AG09319 (cell line): ENCODE data around the gene SLC13A4.

Source experiments
- DNase-seq: peaks from one replicate; pipeline ENCODE4 v3.0.0-alpha.2; 2010; ENCODE audit warnings: low read depth; ENCODE audit errors: extremely low read depth
- CTCF ChIP-seq: IDR thresholded peaks from 2 replicates; pipeline ENCODE4 v1.5.1; 2011; ENCODE audit warnings: low read depth, mild to moderate bottlenecking, inconsistent platforms, low read length, moderate library complexity

SLC13A4 gene

GRCh38 chr7:135665042-135665441 is 62.9 kb downstream of the SLC13A4 start:
- no peak for TF ChIP-seq CTCF
- no peak for DNase-seq

- TF ChIP-seq CTCF, result no peak
- DNase-seq, result no peak
Observed at GRCh38 chr7:135664046-135664589, 63.9 kb downstream of the SLC13A4 start.

DNA sequence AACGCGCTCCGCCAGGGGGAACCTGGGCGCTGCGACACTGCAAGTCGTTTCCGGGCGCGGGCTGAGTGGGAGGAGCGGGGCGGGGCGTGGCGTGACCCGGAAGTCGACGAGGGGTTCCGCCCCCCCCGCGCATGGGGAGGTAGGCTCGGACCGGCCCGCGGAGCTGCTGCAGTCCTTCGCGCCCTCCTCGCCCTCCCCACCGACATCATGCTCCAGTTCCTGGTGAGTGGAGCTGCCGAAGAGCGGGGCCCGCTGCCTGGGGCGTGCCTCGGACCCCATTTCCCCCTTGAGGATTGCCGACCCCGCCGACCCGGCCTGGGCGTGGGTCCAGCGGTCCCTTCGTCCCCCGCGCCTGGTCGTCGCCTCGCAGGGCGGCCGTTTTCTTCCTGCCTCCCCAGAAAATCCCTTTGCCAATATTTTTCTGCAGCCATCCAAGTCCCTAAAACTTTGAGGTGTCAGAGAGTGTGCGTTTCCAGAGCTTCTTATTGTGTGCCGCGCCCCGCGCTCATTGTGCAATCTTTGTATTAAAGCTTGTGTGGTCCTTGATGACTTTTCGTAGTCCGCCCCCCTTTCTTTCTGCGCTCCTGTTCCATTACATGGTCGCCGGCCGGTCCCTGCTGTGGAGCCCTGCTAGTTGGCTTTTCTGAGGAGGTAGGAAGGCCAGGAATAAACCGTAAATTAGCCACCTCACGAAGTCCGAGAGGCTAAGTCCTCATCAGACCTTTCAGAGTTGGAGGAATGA is 65.4 kb downstream of the SLC13A4 start, which contains the start of gene STMP1:
TSS of gene STMP1 (plus strand) at position 142 of the 742 bp plus-strand sequence.
- TF ChIP-seq CTCF, result peak; percentile 67
- DNase-seq, result peak; percentile 90

DNA sequence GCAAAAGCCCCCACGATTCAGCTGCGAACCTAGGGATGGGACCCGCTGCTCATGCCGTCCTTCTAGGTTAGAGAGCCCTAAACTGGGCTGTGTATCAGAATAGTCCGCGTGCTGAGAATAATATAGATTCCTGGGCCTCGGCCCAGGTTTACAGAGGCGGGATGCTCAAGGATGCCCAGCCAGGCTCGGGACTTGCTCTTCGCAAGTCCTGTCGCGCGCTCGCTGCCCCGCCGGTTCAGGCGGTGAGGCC is 65.9 kb downstream of the SLC13A4 start:
- TF ChIP-seq CTCF, result no peak
- no peak for DNase-seq

DNA sequence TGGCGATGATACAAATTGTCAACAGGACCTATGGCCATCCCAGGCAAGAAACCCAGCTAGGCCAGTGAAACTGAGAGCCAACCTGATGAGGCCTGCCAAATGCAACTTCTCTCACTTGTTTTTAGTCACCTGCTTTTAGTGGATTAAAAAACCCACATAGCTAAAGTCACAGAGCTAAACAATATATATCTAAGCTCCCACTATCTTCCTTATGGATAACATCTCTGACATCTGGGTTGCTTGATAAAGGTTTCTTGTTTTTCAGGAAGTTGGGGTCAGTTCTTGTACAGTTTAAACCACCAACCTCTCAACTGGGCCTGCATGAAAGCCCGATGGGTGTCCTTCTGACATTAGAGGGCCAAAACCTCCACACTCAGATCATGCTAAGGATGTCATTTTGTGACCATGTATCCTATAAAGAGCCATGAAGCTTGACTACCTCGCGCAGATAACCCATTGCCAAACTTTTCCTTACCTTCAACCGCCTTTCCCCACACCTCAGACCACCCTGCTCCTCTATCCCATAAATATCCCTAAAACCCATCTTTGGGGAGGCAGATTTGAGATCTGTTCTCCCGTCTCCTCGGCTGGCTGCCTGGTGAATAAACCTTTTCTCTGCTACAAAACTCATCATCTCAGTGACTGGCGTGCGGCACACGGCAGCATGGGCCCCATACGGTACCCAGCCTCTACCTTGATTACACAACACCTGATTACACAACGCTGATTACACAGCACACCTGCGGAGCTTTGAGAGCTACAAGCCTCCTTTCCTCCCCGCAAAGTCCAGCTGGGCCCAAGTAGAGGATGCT is 66.5 kb downstream of the SLC13A4 start:
- DNase-seq, result no peak
- TF ChIP-seq CTCF, result no peak

- no peak for DNase-seq
- no peak for TF ChIP-seq CTCF
Observed at GRCh38 chr7:135659159-135659846, 68.7 kb downstream of the SLC13A4 start.
